Measurements from ENCODE around the gene GLIS1.

DNA sequence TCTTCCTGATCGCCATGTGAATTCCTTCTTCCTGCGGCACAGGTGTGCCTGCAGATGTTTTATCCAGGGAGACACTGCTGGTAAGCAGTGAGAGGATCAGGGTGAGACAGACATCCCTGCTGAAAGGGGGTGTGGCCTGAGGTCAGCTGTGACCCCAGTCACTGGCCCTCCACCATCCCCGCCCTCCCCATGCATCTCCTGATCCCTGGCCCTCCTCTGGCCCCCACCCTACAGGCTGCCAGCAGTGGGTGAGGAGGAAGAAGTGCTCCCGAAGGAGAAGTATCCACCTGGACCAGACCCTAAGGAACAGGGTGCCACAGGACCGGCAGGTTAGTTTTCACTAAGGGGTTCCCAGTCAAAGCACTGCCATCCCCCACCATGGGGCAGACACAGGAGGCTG, 85.3 kb downstream of the GLIS1 start:
- TF ChIP-seq, protein P1, sequence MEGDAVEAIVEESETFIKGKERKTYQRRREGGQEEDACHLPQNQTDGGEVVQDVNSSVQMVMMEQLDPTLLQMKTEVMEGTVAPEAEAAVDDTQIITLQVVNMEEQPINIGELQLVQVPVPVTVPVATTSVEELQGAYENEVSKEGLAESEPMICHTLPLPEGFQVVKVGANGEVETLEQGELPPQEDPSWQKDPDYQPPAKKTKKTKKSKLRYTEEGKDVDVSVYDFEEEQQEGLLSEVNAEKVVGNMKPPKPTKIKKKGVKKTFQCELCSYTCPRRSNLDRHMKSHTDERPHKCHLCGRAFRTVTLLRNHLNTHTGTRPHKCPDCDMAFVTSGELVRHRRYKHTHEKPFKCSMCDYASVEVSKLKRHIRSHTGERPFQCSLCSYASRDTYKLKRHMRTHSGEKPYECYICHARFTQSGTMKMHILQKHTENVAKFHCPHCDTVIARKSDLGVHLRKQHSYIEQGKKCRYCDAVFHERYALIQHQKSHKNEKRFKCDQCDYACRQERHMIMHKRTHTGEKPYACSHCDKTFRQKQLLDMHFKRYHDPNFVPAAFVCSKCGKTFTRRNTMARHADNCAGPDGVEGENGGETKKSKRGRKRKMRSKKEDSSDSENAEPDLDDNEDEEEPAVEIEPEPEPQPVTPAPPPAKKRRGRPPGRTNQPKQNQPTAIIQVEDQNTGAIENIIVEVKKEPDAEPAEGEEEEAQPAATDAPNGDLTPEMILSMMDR (conservative IDR thresholded peaks at IDR 0.05) = no peak
- TF ChIP-seq EZH2 (IDR thresholded peaks at IDR 0.05; ENCODE audit: low read depth) = no peak

All from PC-9 (cell line).